Neural cell (in vitro differentiated cells): Measurements from ENCODE around the gene VHLL. TPM values are rescaled to one million over a fixed set of nuclear protein-coding genes. Genes with fewer than 3 reads are reported as not detected.

ENCODE experiments used
- H2AFZ ChIP-seq: fragments of 200-600, 300-800 bp; sonication (generic), shearing (Covaris generic); 2 replicates; pipeline ENCODE4 v1.6.0; 2014; ENCODE audit warnings: low read depth, mild to moderate bottlenecking, antibody characterized with exemption, low read length, moderate library complexity
- H3F3A ChIP-seq: fragments of 200-600 bp; shearing (Covaris generic); 2 replicates; pipeline ENCODE4 v1.6.1; 2016; ENCODE audit warnings: mild to moderate bottlenecking, moderate library complexity, mixed read lengths, antibody characterized with exemption, low read length; ENCODE audit not compliant: insufficient read depth, poor library complexity, severe bottlenecking
- H3K27ac ChIP-seq: fragments of 200-600, 300-800 bp; sonication (generic), shearing (Covaris generic); 2 replicates; pipeline ENCODE4 v1.5.1; 2014; ENCODE audit warnings: mild to moderate bottlenecking, low read length, moderate library complexity
- H3K27me3 ChIP-seq: fragments of 300-800, 200-600 bp; sonication (generic), shearing (Covaris generic); 2 replicates; pipeline ENCODE4 v1.6.0; 2014; ENCODE audit warnings: mild to moderate bottlenecking, low read depth, low read length, moderate library complexity; ENCODE audit not compliant: insufficient read depth
- H3K36me3 ChIP-seq: fragments of 300-800, 200-600 bp; sonication (generic), shearing (Covaris generic); 2 replicates; pipeline ENCODE4 v1.5.1; 2014; ENCODE audit warnings: mild to moderate bottlenecking, antibody characterized with exemption, low read length, moderate library complexity; ENCODE audit not compliant: insufficient read depth
- H3K4me2 ChIP-seq: fragments of 300-800, 200-600 bp; sonication (generic), shearing (Covaris generic); 2 replicates; pipeline ENCODE4 v1.6.0; 2014; ENCODE audit warnings: mild to moderate bottlenecking, low read length
- H3K4me3 ChIP-seq: fragments of 300-800, 200-600 bp; sonication (generic), shearing (Covaris generic); 2 replicates; pipeline ENCODE4 v1.5.1; 2014; ENCODE audit warnings: mild to moderate bottlenecking, low read length, moderate library complexity
- H3K79me2 ChIP-seq: fragments of 200-600 bp; shearing (Covaris generic); replicated peaks from 2 replicates; pipeline ENCODE4 v1.6.0; 2014; ENCODE audit warnings: mild to moderate bottlenecking, low read length, moderate library complexity; ENCODE audit not compliant: insufficient read depth
- H3K9ac ChIP-seq: fragments of 300-800, 200-600 bp; sonication (generic), shearing (Covaris generic); 2 replicates; pipeline ENCODE4 v1.6.1; 2016; ENCODE audit warnings: mild to moderate bottlenecking, low read length, mixed read lengths
- H3K9me2 ChIP-seq: fragments of 200-600 bp; shearing (Covaris generic); 2 replicates; pipeline ENCODE4 v1.6.1; 2016; ENCODE audit warnings: mild to moderate bottlenecking, low read length, mixed read lengths; ENCODE audit not compliant: insufficient read depth
- H3K9me3 ChIP-seq: fragments of 200-600, 300-800 bp; sonication (generic), shearing (Covaris generic); 2 replicates; pipeline ENCODE4 v1.6.1; 2016; ENCODE audit warnings: mild to moderate bottlenecking, mixed run types, low read length, moderate library complexity, mixed read lengths
- H4K20me1 ChIP-seq: fragments of 200-600 bp; shearing (Covaris generic); 2 replicates; pipeline ENCODE4 v1.6.1; 2016; ENCODE audit warnings: mild to moderate bottlenecking, mixed run types; ENCODE audit not compliant: insufficient read depth
- EP300 ChIP-seq: fragments of 450-650 bp; conservative IDR thresholded peaks from 2 replicates; pipeline ENCODE4 v1.6.1; 2014; ENCODE audit warnings: antibody characterized with exemption, mild to moderate bottlenecking, moderate library complexity; ENCODE audit not compliant: poor library complexity, severe bottlenecking
- EZH2 ChIP-seq: fragments of 200-600, 300-800 bp; shearing (Covaris generic), sonication (generic); IDR thresholded peaks from 2 replicates; pipeline ENCODE4 v1.6.1; 2014; ENCODE audit warnings: antibody characterized with exemption, low read length, borderline replicate concordance, mild to moderate bottlenecking; ENCODE audit not compliant: insufficient read depth, poor library complexity, severe bottlenecking
- MXI1 ChIP-seq: fragments of 450-650 bp; conservative IDR thresholded peaks from 2 replicates; pipeline ENCODE4 v1.6.1; 2014; ENCODE audit warnings: antibody characterized with exemption, mild to moderate bottlenecking; ENCODE audit not compliant: poor library complexity, severe bottlenecking
- POLR2AphosphoS5 ChIP-seq: IDR thresholded peaks from 2 replicates; pipeline ENCODE4 v1.6.1; 2012
- RAD21 ChIP-seq: fragments of 450-650 bp; conservative IDR thresholded peaks from 2 replicates; pipeline ENCODE4 v1.6.1; 2014; ENCODE audit warnings: antibody characterized with exemption, mild to moderate bottlenecking, moderate library complexity
- SMC3 ChIP-seq: fragments of 450-650 bp; conservative IDR thresholded peaks from 2 replicates; pipeline ENCODE4 v1.6.1; 2014; ENCODE audit warnings: antibody characterized with exemption, mild to moderate bottlenecking, moderate library complexity; ENCODE audit not compliant: poor library complexity
- TAF1 ChIP-seq: IDR thresholded peaks from 2 replicates; pipeline ENCODE4 v1.6.1; 2012; ENCODE audit warnings: low read depth
- polyA minus RNA-seq: library from RNA; depleted of rRNA, polyadenylated mRNA; stranded (reverse); fragments of >200 nt; gene quantifications from 2 replicates; pipeline ENCODE4 v1.2.3, GENCODE V29; 2014
- polyA plus RNA-seq: library from polyadenylated mRNA; depleted of rRNA; stranded (reverse); fragments of >200 nt; gene quantifications from 2 replicates; pipeline ENCODE4 v1.2.3, GENCODE V29; 2014
- TF ChIP-seq, protein P1 (sequence below): fragments of 450-650 bp; IDR thresholded peaks from 2 replicates; pipeline ENCODE4 v1.5.1; 2014; ENCODE audit warnings: antibody characterized with exemption, mild to moderate bottlenecking, moderate library complexity; ENCODE audit not compliant: poor library complexity, severe bottlenecking
- TF ChIP-seq, protein P2 (sequence below): IDR thresholded peaks from 2 replicates; pipeline ENCODE4 v1.6.1; 2012; ENCODE audit warnings: borderline replicate concordance

Gene VHLL
- polyA plus RNA-seq (1.4 and 1.8 TPM in 2 replicates), polyA minus RNA-seq (2.2 and 2.9 TPM in 2 replicates)

DNA sequence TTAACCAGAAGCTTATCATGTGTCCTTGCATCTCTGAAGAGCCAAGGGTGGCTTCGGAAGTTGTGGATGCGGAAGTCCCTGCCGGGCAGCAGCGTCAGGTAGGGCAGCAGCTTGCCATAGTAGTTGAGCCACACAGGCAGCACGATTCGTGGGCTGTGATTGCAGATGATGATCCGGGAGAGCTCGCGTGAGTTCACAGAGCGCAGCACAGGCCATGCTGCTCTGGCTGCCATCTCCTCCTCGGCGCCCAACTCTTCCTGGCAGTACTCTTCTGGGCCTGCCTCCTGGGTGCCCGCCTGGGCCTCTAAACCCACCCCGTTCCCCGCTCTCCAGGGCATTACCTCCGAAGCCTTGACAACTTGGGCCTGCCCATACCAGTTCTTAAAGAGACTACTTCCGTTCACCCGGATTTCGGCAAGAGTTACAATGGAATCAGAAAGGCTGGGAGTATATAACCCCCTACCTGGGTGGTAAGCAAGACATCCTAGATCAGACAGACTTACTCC is at the start of gene VHLL:
TSS of gene VHLL (minus strand) at position 456 of the 506 bp plus-strand sequence. CDS start at position 338, 118 bp downstream.
- Histone ChIP-seq H4K20me1 (no peaks in the 10 kb centered on the region), H2AFZ (no peak within 1 kb of the TSS), H3F3A (no peaks in the 10 kb centered on the region), H3K27me3 (no peaks in the 10 kb centered on the region), H3K27ac (no peak within 1 kb of the TSS), H3K9me3 (no peaks in the 10 kb centered on the region), H3K4me3 (no peak within 1 kb of the TSS), H3K79me2 (no peaks in the 10 kb centered on the region), H3K4me2 (no peak within 1 kb of the TSS), H3K36me3 (no peaks in the 10 kb centered on the region), H3K9ac (no peak within 1 kb of the TSS), H3K9me2 (no peaks in the 10 kb centered on the region)
- TF ChIP-seq TAF1 (no peak), SMC3 (no peak), RAD21 (no peak), EP300 (no peak), EZH2 (no peak), POLR2AphosphoS5 (no peak), MXI1 (no peak)
- TF ChIP-seq, protein P1, sequence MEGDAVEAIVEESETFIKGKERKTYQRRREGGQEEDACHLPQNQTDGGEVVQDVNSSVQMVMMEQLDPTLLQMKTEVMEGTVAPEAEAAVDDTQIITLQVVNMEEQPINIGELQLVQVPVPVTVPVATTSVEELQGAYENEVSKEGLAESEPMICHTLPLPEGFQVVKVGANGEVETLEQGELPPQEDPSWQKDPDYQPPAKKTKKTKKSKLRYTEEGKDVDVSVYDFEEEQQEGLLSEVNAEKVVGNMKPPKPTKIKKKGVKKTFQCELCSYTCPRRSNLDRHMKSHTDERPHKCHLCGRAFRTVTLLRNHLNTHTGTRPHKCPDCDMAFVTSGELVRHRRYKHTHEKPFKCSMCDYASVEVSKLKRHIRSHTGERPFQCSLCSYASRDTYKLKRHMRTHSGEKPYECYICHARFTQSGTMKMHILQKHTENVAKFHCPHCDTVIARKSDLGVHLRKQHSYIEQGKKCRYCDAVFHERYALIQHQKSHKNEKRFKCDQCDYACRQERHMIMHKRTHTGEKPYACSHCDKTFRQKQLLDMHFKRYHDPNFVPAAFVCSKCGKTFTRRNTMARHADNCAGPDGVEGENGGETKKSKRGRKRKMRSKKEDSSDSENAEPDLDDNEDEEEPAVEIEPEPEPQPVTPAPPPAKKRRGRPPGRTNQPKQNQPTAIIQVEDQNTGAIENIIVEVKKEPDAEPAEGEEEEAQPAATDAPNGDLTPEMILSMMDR = no peak
- TF ChIP-seq, protein P2, sequence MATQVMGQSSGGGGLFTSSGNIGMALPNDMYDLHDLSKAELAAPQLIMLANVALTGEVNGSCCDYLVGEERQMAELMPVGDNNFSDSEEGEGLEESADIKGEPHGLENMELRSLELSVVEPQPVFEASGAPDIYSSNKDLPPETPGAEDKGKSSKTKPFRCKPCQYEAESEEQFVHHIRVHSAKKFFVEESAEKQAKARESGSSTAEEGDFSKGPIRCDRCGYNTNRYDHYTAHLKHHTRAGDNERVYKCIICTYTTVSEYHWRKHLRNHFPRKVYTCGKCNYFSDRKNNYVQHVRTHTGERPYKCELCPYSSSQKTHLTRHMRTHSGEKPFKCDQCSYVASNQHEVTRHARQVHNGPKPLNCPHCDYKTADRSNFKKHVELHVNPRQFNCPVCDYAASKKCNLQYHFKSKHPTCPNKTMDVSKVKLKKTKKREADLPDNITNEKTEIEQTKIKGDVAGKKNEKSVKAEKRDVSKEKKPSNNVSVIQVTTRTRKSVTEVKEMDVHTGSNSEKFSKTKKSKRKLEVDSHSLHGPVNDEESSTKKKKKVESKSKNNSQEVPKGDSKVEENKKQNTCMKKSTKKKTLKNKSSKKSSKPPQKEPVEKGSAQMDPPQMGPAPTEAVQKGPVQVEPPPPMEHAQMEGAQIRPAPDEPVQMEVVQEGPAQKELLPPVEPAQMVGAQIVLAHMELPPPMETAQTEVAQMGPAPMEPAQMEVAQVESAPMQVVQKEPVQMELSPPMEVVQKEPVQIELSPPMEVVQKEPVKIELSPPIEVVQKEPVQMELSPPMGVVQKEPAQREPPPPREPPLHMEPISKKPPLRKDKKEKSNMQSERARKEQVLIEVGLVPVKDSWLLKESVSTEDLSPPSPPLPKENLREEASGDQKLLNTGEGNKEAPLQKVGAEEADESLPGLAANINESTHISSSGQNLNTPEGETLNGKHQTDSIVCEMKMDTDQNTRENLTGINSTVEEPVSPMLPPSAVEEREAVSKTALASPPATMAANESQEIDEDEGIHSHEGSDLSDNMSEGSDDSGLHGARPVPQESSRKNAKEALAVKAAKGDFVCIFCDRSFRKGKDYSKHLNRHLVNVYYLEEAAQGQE = no peak

DNA sequence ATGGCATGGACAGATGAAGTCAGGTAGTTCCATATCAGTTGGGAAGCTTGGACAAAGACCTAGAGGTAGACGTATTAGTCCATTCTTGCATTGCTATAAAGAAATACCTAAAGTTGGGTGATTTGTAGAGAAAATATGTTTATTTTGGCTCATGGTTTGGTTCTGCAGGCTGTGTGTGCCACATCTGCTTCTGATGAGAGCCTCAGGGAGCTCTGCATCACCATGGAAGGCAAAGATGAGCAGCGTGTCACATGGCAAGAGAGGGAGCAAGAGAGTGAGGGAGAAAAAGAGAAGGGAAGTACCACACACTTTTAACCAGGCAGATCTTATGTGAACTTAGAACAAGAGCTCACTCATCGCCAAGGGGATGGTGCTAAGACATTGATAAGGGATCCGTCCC is 48.2 kb upstream of the VHLL start:
- Histone ChIP-seq H3K4me2 (no peak overlapping the region), H3K27ac (no peak overlapping the region), H3K36me3 (no peaks in the 10 kb centered on the region), H3K27me3 (no peaks in the 10 kb centered on the region), H3K9me2 (no peaks in the 10 kb centered on the region), H3K9me3 (no peaks in the 10 kb centered on the region), H3K4me3 (no peak overlapping the region), H4K20me1 (no peaks in the 10 kb centered on the region), H3F3A (no peaks in the 10 kb centered on the region), H3K9ac (no peak overlapping the region), H2AFZ (no peak overlapping the region), H3K79me2 (no peaks in the 10 kb centered on the region)
- TF ChIP-seq, protein P1 = no peak
- TF ChIP-seq EZH2 (no peak), MXI1 (no peak), TAF1 (no peak), SMC3 (no peak), POLR2AphosphoS5 (no peak), RAD21 (no peak)
- TF ChIP-seq, protein P2 = no peak
